Left ventricle myocardium inferior (tissue), 1 donor: ENCODE data around the gene SGMS2. TPM values are rescaled to one million over a fixed set of nuclear protein-coding genes. Genes with fewer than 3 reads are reported as not detected.
A peak's percentile ranks its signal among the peaks of the same experiment; 100 is the strongest.

ENCODE experiments used
- DNase-seq: peaks from one replicate; pipeline ENCODE4 v3.0.0-alpha.2; 2020
- H3K27ac ChIP-seq: fragments of 200-600 bp; replicated peaks from 2 replicates; pipeline ENCODE4 v1.8.0; 2021
- H3K27me3 ChIP-seq: fragments of 200-600 bp; 2 replicates; pipeline ENCODE4 v1.8.0; 2021; ENCODE audit warnings: low read depth
- H3K36me3 ChIP-seq: fragments of 200-600 bp; 2 replicates; pipeline ENCODE4 v1.8.0; 2021
- H3K4me1 ChIP-seq: fragments of 200-600 bp; 2 replicates; pipeline ENCODE4 v1.8.0; 2021
- H3K4me3 ChIP-seq: fragments of 200-600 bp; 2 replicates; pipeline ENCODE4 v1.8.0; 2021; ENCODE audit warnings: mild to moderate bottlenecking, moderate library complexity
- H3K9me3 ChIP-seq: fragments of 200-600 bp; replicated peaks from 2 replicates; pipeline ENCODE4 v1.8.0; 2021
- intact Hi-C: fragments of 100-400 bp; cut with micrococcal nuclease; formaldehyde crosslinking; loops from one replicate; pipeline ENCODE4 v1.11.0; 2022
- total RNA-seq: library from RNA; stranded (reverse); fragmentation: NEBNext Ultra II Directional; extraction: Animal tissue kit (Norgen Biotek cat#: 25700); gene quantifications from one replicate; pipeline ENCODE4 v1.2.1, GENCODE V29; 2021
- TF ChIP-seq, protein P1 (sequence below): fragments of 200-600 bp; IDR thresholded peaks from 2 replicates; pipeline ENCODE4 v1.8.0; 2021; ENCODE audit warnings: antibody characterized with exemption, mild to moderate bottlenecking, borderline replicate concordance
- donor health status: DM: no; HTN: yes; CAD: no; lungs with severe emphysema.

SGMS2 gene
- total RNA-seq, 1 donor from 2014 or later: 21.4 TPM

DNA sequence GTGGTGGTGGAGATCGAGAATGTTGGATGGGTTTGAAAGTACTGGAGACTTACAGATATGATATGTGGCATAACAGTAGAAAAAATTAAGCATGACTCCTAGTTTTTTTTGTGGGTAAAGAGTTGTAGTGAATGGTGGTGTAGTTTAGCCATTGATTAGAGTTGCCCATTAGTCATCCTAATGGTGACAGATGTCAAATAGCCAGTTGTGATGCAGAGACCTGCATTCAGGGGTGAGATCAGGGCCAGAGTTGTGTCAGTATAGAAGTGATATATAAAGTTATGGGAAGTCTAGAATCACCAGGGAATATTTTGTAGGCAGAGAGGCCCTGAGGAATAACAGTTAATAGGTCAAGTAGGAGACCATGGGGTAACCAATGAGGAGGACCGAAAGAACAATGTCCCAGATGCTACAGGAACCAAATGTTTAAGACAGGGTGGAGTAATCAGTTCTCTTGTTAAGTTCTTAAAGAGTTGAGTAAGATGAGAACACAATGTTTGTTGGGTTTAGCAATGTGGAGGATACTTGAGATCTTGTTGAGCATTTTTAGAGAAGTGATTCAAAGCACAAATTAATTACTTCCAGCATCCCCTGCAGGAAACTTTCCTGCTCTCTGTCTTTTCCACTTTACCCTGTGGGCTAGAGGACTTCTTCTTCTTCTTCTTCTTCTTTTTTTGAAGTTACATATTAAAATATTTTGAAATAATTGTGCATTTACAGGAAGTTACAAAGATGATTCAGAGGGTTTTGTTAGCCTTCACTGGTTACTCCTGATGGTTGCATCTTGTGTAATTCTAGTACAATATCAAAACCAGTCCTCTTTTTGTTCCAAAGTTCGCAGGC, 13.3 kb downstream of the SGMS2 start:
- intact Hi-C loops: no loop called here
- Histone ChIP-seq H3K36me3 (no peaks in the 10 kb centered on the region), H3K27ac (peak overlapping the region; percentile 24), H3K9me3 (no peaks in the 10 kb centered on the region), H3K27me3 (no peaks in the 10 kb centered on the region), H3K4me1 (peaks cover 17% of the 10 kb centered on the region), H3K4me3 (no peak overlapping the region)
- DNase-seq: no peak
- TF ChIP-seq, protein P1, sequence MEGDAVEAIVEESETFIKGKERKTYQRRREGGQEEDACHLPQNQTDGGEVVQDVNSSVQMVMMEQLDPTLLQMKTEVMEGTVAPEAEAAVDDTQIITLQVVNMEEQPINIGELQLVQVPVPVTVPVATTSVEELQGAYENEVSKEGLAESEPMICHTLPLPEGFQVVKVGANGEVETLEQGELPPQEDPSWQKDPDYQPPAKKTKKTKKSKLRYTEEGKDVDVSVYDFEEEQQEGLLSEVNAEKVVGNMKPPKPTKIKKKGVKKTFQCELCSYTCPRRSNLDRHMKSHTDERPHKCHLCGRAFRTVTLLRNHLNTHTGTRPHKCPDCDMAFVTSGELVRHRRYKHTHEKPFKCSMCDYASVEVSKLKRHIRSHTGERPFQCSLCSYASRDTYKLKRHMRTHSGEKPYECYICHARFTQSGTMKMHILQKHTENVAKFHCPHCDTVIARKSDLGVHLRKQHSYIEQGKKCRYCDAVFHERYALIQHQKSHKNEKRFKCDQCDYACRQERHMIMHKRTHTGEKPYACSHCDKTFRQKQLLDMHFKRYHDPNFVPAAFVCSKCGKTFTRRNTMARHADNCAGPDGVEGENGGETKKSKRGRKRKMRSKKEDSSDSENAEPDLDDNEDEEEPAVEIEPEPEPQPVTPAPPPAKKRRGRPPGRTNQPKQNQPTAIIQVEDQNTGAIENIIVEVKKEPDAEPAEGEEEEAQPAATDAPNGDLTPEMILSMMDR: no peak

DNA sequence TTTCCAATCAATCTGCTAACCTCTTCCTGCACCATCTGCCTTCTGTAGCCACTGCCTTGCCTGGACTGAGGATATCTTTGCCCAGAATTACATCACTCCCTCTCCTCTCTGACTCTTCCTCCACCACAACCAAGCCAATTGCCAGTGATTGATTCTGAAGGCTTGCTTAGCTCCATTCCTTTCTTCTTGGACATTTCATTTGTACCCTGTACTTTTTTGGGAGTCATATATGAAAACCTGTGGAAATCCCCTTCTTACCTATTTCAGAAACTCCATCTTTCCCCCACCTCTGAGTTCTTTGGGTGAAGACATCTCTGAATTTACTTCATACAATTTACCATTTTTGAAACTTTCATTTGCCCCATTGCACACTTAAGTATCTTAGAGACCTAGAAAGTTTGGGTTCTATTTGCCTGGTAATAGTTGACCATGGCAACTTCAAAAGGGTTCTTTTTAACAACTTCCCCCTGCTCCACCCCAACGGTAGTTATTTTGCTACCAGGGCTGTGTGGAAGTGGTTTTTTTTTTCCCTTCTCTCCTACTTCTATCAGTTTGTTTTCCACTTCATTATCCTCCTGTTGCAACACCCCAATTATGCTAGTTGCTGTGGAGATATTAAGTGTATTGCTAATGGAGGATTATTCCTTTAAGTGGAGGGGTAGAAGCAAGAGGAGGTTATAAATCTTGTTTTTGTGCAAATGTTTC, 14.3 kb downstream of the SGMS2 start:
- H3K36me3 ChIP-seq: no peaks in the 10 kb centered on the region
- no peaks in the 10 kb centered on the region for H3K9me3 ChIP-seq
- DNase-seq: no peak
- no peaks in the 10 kb centered on the region for H3K27me3 ChIP-seq
- H3K4me1 ChIP-seq: peaks cover 17% of the 10 kb centered on the region
- intact Hi-C loops: no loop called here
- TF ChIP-seq, protein P1: no peak
- H3K27ac ChIP-seq: peak overlapping the region; percentile 24
- H3K4me3 ChIP-seq: no peak overlapping the region

DNA sequence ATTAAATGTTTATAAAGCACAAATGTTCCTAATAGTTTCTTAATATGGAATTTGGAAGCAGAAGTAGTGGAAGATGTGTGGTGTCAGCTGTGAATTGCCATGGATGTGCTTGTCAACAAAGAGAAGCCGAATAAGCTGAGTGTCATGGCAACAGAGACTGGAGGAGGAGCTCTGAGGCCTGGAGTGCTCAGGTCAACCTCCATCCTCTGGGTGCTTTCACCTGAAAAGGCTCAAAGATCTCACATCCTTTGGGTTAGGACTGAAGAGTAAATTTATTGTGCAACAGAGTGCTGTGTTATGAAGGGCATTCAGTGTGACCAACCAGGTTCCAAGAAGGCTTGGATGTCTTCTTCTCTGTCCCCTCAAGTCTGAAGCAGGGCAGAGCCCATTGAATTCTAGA, 18.7 kb downstream of the SGMS2 start:
- TF ChIP-seq, protein P1: no peak
- intact Hi-C loops: no loop called here
- no peak overlapping the region for H3K4me3 ChIP-seq
- H3K27me3 ChIP-seq: no peaks in the 10 kb centered on the region
- peaks cover 11% of the 10 kb centered on the region for H3K4me1 ChIP-seq
- H3K36me3 ChIP-seq: no peaks in the 10 kb centered on the region
- DNase-seq: no peak
- H3K27ac ChIP-seq: no peak overlapping the region
- peaks cover 9% of the 10 kb centered on the region for H3K9me3 ChIP-seq

DNA sequence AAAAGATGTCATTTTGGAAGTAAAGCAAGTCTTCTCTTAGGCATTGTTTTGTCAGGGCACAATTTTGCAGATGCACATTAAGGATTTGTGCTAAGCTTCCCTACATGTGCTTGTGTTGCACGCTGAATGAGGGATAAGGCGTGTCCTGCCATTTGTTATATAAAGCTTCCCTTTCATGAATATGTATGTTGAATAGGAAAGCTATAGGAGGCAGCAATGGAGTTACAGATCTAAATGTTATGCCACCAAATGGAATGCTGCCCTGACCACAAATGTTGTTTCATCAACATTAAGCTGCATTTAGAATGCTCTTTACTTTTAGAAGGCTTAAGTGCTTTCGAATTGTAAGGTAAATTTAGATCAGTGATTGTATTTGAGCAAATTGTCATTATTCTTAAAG, 20.9 kb downstream of the SGMS2 start:
- intact Hi-C loops: no loop called here

DNA sequence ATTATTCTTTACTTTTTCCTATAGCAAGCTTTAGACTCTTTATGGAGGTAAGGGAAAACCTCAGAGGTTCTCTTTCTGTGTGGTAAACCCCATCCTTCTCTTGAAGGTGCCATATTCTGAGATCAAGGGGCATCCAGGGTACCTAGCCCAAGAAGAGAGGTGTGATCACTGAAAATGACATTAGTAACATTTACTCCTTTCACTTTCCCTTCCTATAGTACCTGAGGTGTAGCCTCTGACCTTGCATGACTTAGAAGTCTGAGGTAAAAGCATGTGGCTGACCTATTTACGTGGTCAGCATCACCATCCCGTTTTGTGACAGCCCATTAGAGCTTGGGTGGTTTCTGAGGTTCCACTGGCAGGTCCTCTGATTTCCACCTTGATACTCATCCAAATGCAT, 25.7 kb downstream of the SGMS2 start:
- intact Hi-C loops: no loop called here

More for the DNA sequence above, 20.9 kb downstream of the SGMS2 start:
- Histone ChIP-seq H3K4me3 (no peak overlapping the region), H3K27me3 (no peaks in the 10 kb centered on the region), H3K27ac (no peak overlapping the region), H3K9me3 (peaks cover 15% of the 10 kb centered on the region), H3K36me3 (no peaks in the 10 kb centered on the region), H3K4me1 (peaks cover 4% of the 10 kb centered on the region)
- TF ChIP-seq, protein P1: no peak
- no peak for DNase-seq

More for the DNA sequence above, 25.7 kb downstream of the SGMS2 start:
- peaks cover 15% of the 10 kb centered on the region for H3K9me3 ChIP-seq
- TF ChIP-seq, protein P1: no peak
- H3K27me3 ChIP-seq: no peaks in the 10 kb centered on the region
- no peak overlapping the region for H3K4me3 ChIP-seq
- H3K36me3 ChIP-seq: no peaks in the 10 kb centered on the region
- H3K4me1 ChIP-seq: peaks cover 42% of the 10 kb centered on the region
- H3K27ac ChIP-seq: no peak overlapping the region
- no peak for DNase-seq
